K562 (cell line): ENCODE measurements around the gene PPM1N. TPM values are rescaled to one million over a fixed set of nuclear protein-coding genes. Genes with fewer than 3 reads are reported as not detected.
A peak's percentile ranks its signal among the peaks of the same experiment; 100 is the strongest.

Experiments used
- BACH1 ChIP-seq: fragments of 200-800 bp; sonication (Bioruptor generic); IDR thresholded peaks from 2 replicates; pipeline ENCODE4 v1.6.1; 2016; ENCODE audit warnings: missing genetic modification characterization, missing compliant biosample characterization
- BHLHE40 ChIP-seq: IDR thresholded peaks from 2 replicates; pipeline ENCODE4 v1.6.1; 2011; ENCODE audit warnings: low read length, improper control_type of control experiment
- BRD9 ChIP-seq: fragments of 450-650 bp; IDR thresholded peaks from 2 replicates; pipeline ENCODE4 v1.6.1; 2018; ENCODE audit warnings: low read depth; ENCODE audit not compliant: partially characterized antibody
- CBX3 ChIP-seq, 2 experiments: IDR thresholded peaks; 1 replicate in 1 of 2; 2 replicates in 1 of 2; pipeline ENCODE4 v1.6.1; 2012; ENCODE audit warnings: inconsistent platforms in 2 of 2, low read length in 2 of 2, borderline replicate concordance in 1 of 2, control low read depth in 1 of 2
- CHD1 ChIP-seq: fragments of 200-600 bp; sonication (generic); IDR thresholded peaks from one replicate; pipeline ENCODE4 v1.6.1; 2012; ENCODE audit warnings: mild to moderate bottlenecking, moderate library complexity, low read length, inconsistent platforms
- CXXC5 ChIP-seq: fragments of 250-450 bp; sonication (Bioruptor Pico); IDR thresholded peaks from 2 replicates; pipeline ENCODE4 v1.8.0; 2022; ENCODE audit warnings: inconsistent platforms, mild to moderate bottlenecking, moderate library complexity
- EP300 ChIP-seq: IDR thresholded peaks from 2 replicates; pipeline ENCODE4 v1.6.1; 2012; ENCODE audit warnings: low read length, improper control_type of control experiment
- HDAC1 ChIP-seq, 2 experiments: fragments of 450-650 bp; IDR thresholded peaks; 2 replicates each; pipeline ENCODE4 v1.6.1; 2016 to 2017; ENCODE audit warnings: inconsistent platforms in 1 of 2, mild to moderate bottlenecking in 1 of 2, moderate library complexity in 1 of 2
- HMGN3 ChIP-seq: IDR thresholded peaks from 2 replicates; pipeline ENCODE4 v1.6.1; 2011; ENCODE audit warnings: borderline replicate concordance, low read depth, mild to moderate bottlenecking, mixed read lengths, low read length; ENCODE audit not compliant: insufficient read length; ENCODE audit errors: extremely low read depth
- IFI16 ChIP-seq: fragments of 250-450 bp; sonication (Bioruptor Pico); IDR thresholded peaks from 2 replicates; pipeline ENCODE4 v2.1.2; 2022; ENCODE audit warnings: mild to moderate bottlenecking, inconsistent platforms
- MEF2D ChIP-seq: conservative IDR thresholded peaks from 2 replicates; pipeline ENCODE4 v1.6.1; 2016; ENCODE audit warnings: low read depth, missing genetic modification characterization, missing compliant biosample characterization
- MEIS2 ChIP-seq: fragments of 450-650 bp; IDR thresholded peaks from 2 replicates; pipeline ENCODE4 v1.6.1; 2014; ENCODE audit warnings: mild to moderate bottlenecking; ENCODE audit not compliant: partially characterized antibody
- MXI1 ChIP-seq: IDR thresholded peaks from 2 replicates; pipeline ENCODE4 v1.6.1; 2011; ENCODE audit warnings: low read depth, mild to moderate bottlenecking, improper control_type of control experiment, low read length
- MYNN ChIP-seq, 2 experiments: sonication (generic); formaldehyde crosslinking in 1 of 2; IDR thresholded peaks; 2 replicates each; pipeline versions ENCODE4 v1.5.0 to v1.6.1; 2016 to 2020; ENCODE audit warnings: antibody characterized with exemption in 1 of 2, missing genetic modification reagents in 1 of 2
- NCOA4 ChIP-seq: fragments of 450-650 bp; IDR thresholded peaks from 2 replicates; pipeline ENCODE4 v1.6.1; 2018; ENCODE audit warnings: mild to moderate bottlenecking; ENCODE audit not compliant: partially characterized antibody
- NFIC ChIP-seq: fragments of 450-650 bp; IDR thresholded peaks from 2 replicates; pipeline ENCODE4 v1.6.1; 2017; ENCODE audit warnings: mild to moderate bottlenecking, inconsistent platforms
- NR3C1 ChIP-seq: sonication (generic); formaldehyde crosslinking; IDR thresholded peaks from 2 replicates; pipeline ENCODE4 v1.8.1; 2022; ENCODE audit warnings: missing genetic modification reagents
- NRF1 ChIP-seq, 2 experiments: fragments of 450-650 bp; IDR thresholded peaks in 1 of 2; conservative IDR thresholded peaks in 1 of 2; 2 replicates each; pipeline ENCODE4 v1.6.1; 2014; ENCODE audit warnings: mild to moderate bottlenecking in 2 of 2
- POLR2AphosphoS5 ChIP-seq: IDR thresholded peaks from 2 replicates; pipeline ENCODE4 v1.6.1; 2011; ENCODE audit warnings: mild to moderate bottlenecking, low read depth, low read length, moderate library complexity; ENCODE audit not compliant: control insufficient read depth, insufficient read depth
- POLR3A ChIP-seq: IDR thresholded peaks from 2 replicates; pipeline ENCODE4 v1.6.1; 2011; ENCODE audit warnings: borderline replicate concordance, mild to moderate bottlenecking, moderate library complexity; ENCODE audit not compliant: insufficient read length, insufficient read depth; ENCODE audit errors: extremely low read depth
- SMARCB1 ChIP-seq: IDR thresholded peaks from 2 replicates; pipeline ENCODE4 v1.6.1; 2011; ENCODE audit warnings: improper control_type of control experiment, low read depth; ENCODE audit not compliant: insufficient read length
- STAT5A ChIP-seq: IDR thresholded peaks from 2 replicates; pipeline ENCODE4 v1.6.1; 2012; ENCODE audit warnings: low read length, inconsistent platforms, borderline replicate concordance
- TAF9B ChIP-seq: fragments of 450-650 bp; IDR thresholded peaks from 2 replicates; pipeline ENCODE4 v1.6.1; 2018; ENCODE audit warnings: mild to moderate bottlenecking; ENCODE audit not compliant: partially characterized antibody
- XRCC5 ChIP-seq: fragments of 200-400 bp; formaldehyde crosslinking; IDR thresholded peaks from 2 replicates; pipeline ENCODE4 v1.6.1; 2017; ENCODE audit warnings: low read depth, mild to moderate bottlenecking, low read length
- ZNF282 ChIP-seq: sonication (generic); formaldehyde crosslinking; IDR thresholded peaks from 2 replicates; pipeline ENCODE4 v1.8.1; 2023; ENCODE audit warnings: missing genetic modification reagents
- ZNF561 ChIP-seq: fragments of 450-650 bp; formaldehyde crosslinking; conservative IDR thresholded peaks from 2 replicates; pipeline ENCODE4 v1.4.0; 2020; ENCODE audit warnings: mild to moderate bottlenecking, moderate library complexity
- polyA plus RNA-seq, 8 experiments: library from polyadenylated mRNA; depleted of rRNA in 4 of 8; stranded (reverse) in 5 of 8; unstranded in 3 of 8; fragments of >200 nt; fragmentation: Nextera tagmentation in 2 of 8; fragmentation: Illumina TruSeq in 1 of 8; extraction: Ambion mirVana in 2 of 8; extraction: Trizol in 1 of 8; gene quantifications; 2 replicates each; pipeline versions ENCODE4 v1.2.1 to v1.2.3, GENCODE V29; 2011 to 2014; ENCODE audit warnings: inconsistent platforms in 1 of 8, missing spikeins in 1 of 8
- total RNA-seq, 7 experiments: library from RNA; depleted of rRNA in 6 of 7; stranded (reverse); fragments of >200 nt in 6 of 7; fragmentation: Illumina TruSeq in 2 of 7; extraction: Trizol in 2 of 7; gene quantifications; 2 replicates each; pipeline versions ENCODE4 v1.2.1 to v1.2.3, GENCODE V29; 2011 to 2021; ENCODE audit warnings: low replicate concordance in 1 of 7
- TF ChIP-seq, protein P1 (sequence below): IDR thresholded peaks from 2 replicates; pipeline ENCODE4 v1.6.1; 2016; ENCODE audit warnings: missing genetic modification characterization, missing compliant biosample characterization
- TF ChIP-seq, protein P2 (sequence below): sonication (generic); IDR thresholded peaks from 2 replicates; pipeline ENCODE4 v1.6.1; 2016

Gene PPM1N
- total and polyA plus RNA-seq, 9 of the 15 experiments (the other 6 are each of a cell fraction or from before 2014, with no cell fraction given) = 4.5 to 15.6 (median 8.7) TPM

DNA sequence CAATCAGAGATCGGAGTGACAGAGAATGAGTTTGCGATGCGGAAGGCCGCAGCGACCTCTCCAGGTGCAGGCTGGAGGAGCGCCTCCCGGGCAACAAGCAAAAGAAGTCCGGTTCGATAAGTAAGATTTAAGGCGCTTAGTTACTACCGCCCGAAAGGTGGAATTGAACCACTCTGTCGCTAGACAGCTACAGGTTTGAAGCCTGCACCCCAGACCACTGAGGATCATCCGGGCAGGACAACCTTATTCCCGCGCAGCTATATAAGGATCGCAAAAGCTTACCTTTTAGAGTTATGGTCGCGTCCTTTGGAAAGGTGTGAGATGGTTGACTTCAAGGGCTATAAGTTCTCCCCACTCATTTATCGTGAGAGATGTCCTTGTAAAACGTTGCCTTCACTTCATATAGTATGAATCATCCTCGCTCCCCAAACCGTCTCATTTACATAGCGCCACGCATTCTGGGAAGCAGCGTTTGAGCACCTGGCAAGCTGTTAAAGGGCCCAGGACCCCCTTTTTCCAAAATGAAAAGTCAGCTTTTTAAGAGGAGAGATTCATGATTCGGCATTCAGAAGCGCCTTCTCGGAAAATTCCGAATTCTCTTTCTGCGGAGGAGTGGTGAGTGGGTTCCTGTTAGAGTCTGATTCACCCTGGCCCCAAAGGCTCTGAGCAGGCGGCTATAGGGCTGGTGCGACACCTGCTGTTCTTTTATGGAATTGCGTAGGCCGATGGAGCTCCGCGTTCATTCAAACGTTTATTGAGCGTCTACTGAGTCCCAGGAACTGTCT is 19.6 kb upstream of the PPM1N start (continued):
- TF ChIP-seq CHD1 (no peak), CBX3 (IDR thresholded peaks at IDR 0.05; ENCODE audit: borderline replicate concordance in 1 of 2, low read length in 2 of 2) (peak in 1 of 2 experiments; percentile 65; a peak in 1 of 3 replicates), NRF1 (conservative IDR thresholded peaks at IDR 0.05 in 1 of 2, IDR thresholded peaks at IDR 0.05 in 1 of 2) (peak; percentile 46 to 55), NCOA4 (no peak), BRD9 (peak; percentile 95), ZNF282 (CRISPR knock-in tag) (no peak), HDAC1 (IDR thresholded peaks at IDR 0.05) (peak in 1 of 2 experiments; percentile 17; a peak in 1 of 4 replicates), BACH1 (peak; percentile 69; the same call in 1 of the 2 replicates), IFI16 (CRISPR knock-in tag) (no peak), BHLHE40 (peak; percentile 16; the same call in 1 of the 2 replicates), MYNN (IDR thresholded peaks at IDR 0.05) (peak; percentile 99), MYNN (CRISPR knock-in tag; IDR thresholded peaks at IDR 0.05) (peak; percentile 99), SMARCB1 (no peak), MEF2D (peak; percentile 67), HMGN3 (no peak), NR3C1 (CRISPR knock-in tag) (no peak), POLR3A (peak; percentile 98), CXXC5 (CRISPR knock-in tag) (peak; percentile 44), XRCC5 (peak; percentile 90), STAT5A (no peak; the same call in 1 of the 2 replicates), ZNF561 (no peak), NFIC (peak; percentile 69; the same call in 1 of the 2 replicates), EP300 (peak; percentile 59), TAF9B (peak; percentile 46), MXI1 (peak; percentile 5; the same call in 1 of the 2 replicates), POLR2AphosphoS5 (peak; percentile 65; the same call in 1 of the 2 replicates), MEIS2 (peak; percentile 75)
- TF ChIP-seq, protein P1, sequence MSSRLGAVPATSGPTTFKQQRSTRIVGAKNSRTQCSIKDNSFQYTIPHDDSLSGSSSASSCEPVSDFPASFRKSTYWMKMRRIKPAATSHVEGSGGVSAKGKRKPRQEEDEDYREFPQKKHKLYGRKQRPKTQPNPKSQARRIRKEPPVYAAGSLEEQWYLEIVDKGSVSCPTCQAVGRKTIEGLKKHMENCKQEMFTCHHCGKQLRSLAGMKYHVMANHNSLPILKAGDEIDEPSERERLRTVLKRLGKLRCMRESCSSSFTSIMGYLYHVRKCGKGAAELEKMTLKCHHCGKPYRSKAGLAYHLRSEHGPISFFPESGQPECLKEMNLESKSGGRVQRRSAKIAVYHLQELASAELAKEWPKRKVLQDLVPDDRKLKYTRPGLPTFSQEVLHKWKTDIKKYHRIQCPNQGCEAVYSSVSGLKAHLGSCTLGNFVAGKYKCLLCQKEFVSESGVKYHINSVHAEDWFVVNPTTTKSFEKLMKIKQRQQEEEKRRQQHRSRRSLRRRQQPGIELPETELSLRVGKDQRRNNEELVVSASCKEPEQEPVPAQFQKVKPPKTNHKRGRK (tag) = no peak
- TF ChIP-seq, protein P2, sequence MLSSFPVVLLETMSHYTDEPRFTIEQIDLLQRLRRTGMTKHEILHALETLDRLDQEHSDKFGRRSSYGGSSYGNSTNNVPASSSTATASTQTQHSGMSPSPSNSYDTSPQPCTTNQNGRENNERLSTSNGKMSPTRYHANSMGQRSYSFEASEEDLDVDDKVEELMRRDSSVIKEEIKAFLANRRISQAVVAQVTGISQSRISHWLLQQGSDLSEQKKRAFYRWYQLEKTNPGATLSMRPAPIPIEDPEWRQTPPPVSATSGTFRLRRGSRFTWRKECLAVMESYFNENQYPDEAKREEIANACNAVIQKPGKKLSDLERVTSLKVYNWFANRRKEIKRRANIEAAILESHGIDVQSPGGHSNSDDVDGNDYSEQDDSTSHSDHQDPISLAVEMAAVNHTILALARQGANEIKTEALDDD = peak; percentile 97
- TF ChIP-seq, all 486 proteins: peak for 170
